Prostate gland (tissue), 2 donors: ENCODE results near the gene CES5A. TPM values are rescaled to one million over a fixed set of nuclear protein-coding genes. Genes with fewer than 3 reads are reported as not detected.

Source experiments
- DNase-seq: peaks from one replicate; pipeline ENCODE4 v3.0.0-alpha.2; 2019; ENCODE audit warnings: low spot score
- H3K27ac ChIP-seq, 2 donors: fragments of 200-600 bp; sonication (generic); 2 replicates each; pipeline ENCODE4 v1.5.1; 2017 to 2019
- H3K27me3 ChIP-seq: fragments of 200-600 bp; sonication (generic); replicated peaks from 2 replicates; pipeline ENCODE4 v1.5.1; 2019; ENCODE audit not compliant: insufficient read depth
- H3K36me3 ChIP-seq, 2 donors: fragments of 200-600 bp; sonication (generic); 1 replicate in 1 of 2; 2 replicates in 1 of 2; pipeline versions ENCODE4 v1.5.1 to v1.8.1; 2017 to 2019
- H3K4me1 ChIP-seq: fragments of 200-600 bp; sonication (generic); replicated peaks from 2 replicates; pipeline ENCODE4 v1.5.1; 2019
- H3K4me3 ChIP-seq, 2 donors: fragments of 200-600 bp; sonication (generic); 2 replicates each; pipeline ENCODE4 v1.5.1; 2017 to 2019
- H3K9me3 ChIP-seq: fragments of 200-600 bp; sonication (generic); 2 replicates; pipeline ENCODE4 v1.5.1; 2017
- POLR2A ChIP-seq: fragments of 450-650 bp; IDR thresholded peaks from one replicate; pipeline ENCODE4 v1.6.1; 2016; ENCODE audit warnings: antibody characterized with exemption, mild to moderate bottlenecking
- POLR2AphosphoS5 ChIP-seq: sonication (generic); formaldehyde crosslinking; IDR thresholded peaks from one replicate; pipeline ENCODE4 v1.6.1; 2017; ENCODE audit warnings: antibody characterized with exemption
- WGBS: methylation state at CpG from one replicate; pipeline ENCODE4 v1.1.5; 2018; 5-methylcytosine and 5-hydroxymethylcytosine counted together
- intact Hi-C: fragments of 100-400 bp; cut with DNase I; formaldehyde crosslinking; loops from one replicate; pipeline ENCODE4 v1.14.2; 2022
- total RNA-seq, 2 donors: library from RNA; depleted of rRNA; stranded (reverse); fragments of >200 nt; gene quantifications; one replicate each; pipeline ENCODE4 v1.1.0, GENCODE V29; 2016
- TF ChIP-seq, protein P1 (sequence below), 4 experiments: fragments of 200-600 bp in 2 of 4; fragments of 450-650 bp in 2 of 4; sonication (generic) in 2 of 4; IDR thresholded peaks; 1 replicate in 3 of 4; 2 replicates in 1 of 4; pipeline ENCODE4 v1.5.1; 2016 to 2019; ENCODE audit warnings: antibody characterized with exemption in 4 of 4, mild to moderate bottlenecking in 2 of 4, moderate library complexity in 2 of 4

CES5A gene, protein sequence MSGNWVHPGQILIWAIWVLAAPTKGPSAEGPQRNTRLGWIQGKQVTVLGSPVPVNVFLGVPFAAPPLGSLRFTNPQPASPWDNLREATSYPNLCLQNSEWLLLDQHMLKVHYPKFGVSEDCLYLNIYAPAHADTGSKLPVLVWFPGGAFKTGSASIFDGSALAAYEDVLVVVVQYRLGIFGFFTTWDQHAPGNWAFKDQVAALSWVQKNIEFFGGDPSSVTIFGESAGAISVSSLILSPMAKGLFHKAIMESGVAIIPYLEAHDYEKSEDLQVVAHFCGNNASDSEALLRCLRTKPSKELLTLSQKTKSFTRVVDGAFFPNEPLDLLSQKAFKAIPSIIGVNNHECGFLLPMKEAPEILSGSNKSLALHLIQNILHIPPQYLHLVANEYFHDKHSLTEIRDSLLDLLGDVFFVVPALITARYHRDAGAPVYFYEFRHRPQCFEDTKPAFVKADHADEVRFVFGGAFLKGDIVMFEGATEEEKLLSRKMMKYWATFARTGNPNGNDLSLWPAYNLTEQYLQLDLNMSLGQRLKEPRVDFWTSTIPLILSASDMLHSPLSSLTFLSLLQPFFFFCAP
- not detected for total RNA-seq

DNA sequence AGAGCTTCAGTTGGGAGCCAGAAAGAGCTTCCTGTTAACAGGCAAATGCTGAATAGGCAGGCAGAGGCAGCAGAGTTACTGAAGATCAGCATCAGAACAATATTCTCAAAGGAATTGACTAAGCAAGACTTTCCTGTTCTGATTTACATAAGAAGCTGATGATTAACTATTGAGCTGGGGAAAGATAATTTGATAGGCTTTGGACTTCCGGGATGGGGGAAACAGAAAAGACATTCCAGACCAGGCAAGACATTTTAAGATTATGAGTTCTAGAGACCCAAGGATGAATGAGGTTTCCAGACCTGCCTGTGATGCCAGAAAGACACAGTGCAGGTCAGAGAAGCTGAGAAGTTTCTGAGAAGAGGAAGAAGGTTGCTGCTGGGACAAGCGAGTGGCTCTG lies at the start of gene CES5A:
Gene CES5A (minus strand): TSS at position 101 of the 400 bp plus-strand sequence. CDS start 152 bp downstream, outside the sequence.
- Histone ChIP-seq H3K27ac (no peak within 1 kb of the TSS), H3K4me1 (no peaks in the 10 kb centered on the region), H3K9me3 (no peaks in the 10 kb centered on the region), H3K27me3 (no peaks in the 10 kb centered on the region), H3K4me3 (no peak within 1 kb of the TSS), H3K36me3 (no peaks in the 10 kb centered on the region)
- intact Hi-C loops: no loop called here
- WGBS: 58% methylated on average over 2 of the region's 2 CpGs
- DNase-seq: no peak
- TF ChIP-seq POLR2AphosphoS5 (no peak), POLR2A (no peak)
- TF ChIP-seq, protein P1, sequence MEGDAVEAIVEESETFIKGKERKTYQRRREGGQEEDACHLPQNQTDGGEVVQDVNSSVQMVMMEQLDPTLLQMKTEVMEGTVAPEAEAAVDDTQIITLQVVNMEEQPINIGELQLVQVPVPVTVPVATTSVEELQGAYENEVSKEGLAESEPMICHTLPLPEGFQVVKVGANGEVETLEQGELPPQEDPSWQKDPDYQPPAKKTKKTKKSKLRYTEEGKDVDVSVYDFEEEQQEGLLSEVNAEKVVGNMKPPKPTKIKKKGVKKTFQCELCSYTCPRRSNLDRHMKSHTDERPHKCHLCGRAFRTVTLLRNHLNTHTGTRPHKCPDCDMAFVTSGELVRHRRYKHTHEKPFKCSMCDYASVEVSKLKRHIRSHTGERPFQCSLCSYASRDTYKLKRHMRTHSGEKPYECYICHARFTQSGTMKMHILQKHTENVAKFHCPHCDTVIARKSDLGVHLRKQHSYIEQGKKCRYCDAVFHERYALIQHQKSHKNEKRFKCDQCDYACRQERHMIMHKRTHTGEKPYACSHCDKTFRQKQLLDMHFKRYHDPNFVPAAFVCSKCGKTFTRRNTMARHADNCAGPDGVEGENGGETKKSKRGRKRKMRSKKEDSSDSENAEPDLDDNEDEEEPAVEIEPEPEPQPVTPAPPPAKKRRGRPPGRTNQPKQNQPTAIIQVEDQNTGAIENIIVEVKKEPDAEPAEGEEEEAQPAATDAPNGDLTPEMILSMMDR (IDR thresholded peaks at IDR 0.05): no peak

DNA sequence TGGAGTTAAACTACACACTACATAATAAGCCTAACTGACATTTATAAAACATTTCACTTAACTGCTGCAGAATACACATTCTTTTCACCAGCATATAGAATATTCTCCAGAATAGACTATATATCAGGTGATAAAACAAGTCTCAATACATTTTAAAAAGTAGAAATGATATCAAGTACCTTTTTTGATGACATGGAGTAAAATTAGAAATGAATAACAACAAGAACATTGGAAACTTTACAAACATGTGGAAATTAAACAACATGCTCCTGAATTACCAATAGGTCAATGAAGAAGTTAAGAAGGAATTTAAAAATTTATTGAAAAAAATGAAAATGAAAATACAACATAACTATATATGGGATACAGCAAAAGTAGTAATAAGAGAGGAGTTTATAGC lies 47.5 kb upstream of the CES5A start:
- Histone ChIP-seq H3K27ac (no peak overlapping the region), H3K4me1 (no peaks in the 10 kb centered on the region)
- intact Hi-C loops: no loop called here

DNA sequence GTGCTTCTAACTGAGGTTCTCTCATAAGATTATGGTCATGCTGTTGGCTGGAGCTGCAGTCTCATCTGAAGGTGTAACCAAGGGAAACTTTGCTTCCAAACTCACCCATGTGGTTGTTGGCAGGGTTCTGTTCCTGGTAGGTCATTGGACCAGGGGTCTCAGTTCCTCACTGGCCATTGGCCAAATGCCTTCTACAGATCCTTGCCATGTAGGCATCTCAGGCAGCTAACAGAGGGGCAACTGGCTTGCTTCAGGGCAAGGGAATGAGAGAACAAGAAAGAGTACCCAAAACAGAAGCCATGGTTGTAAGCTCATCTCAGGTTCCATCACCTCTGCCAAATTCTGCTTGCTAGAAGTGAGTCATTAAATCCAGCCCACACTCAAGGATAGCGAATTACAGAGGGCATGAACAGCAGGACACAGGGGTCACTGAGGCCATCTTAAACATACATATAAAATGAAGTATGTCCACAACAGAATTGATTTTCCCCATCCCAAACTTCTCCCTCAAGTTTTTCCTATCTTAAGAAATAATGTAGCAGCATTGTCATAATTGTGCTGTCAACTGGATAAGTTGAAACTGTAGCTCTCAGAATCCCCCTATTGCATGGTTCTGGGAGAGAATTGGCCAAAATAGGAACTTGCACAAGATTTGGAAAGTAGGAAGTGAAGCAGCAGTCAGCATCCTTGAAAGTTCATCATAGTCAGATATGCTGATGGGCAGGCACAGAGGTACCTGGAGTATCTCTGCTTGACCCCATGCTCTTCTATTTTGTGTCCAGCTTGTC lies 42.4 kb upstream of the CES5A start:
- TF ChIP-seq POLR2AphosphoS5: no peak
- TF ChIP-seq, protein P1 (IDR thresholded peaks at IDR 0.05): no peak
- TF ChIP-seq POLR2A: no peak
- no peaks in the 10 kb centered on the region for H3K9me3 ChIP-seq
- 91% methylated on average over 1 of the region's 1 CpG for WGBS
- H3K27ac ChIP-seq: no peak overlapping the region
- H3K4me3 ChIP-seq: no peak overlapping the region
- no peak for DNase-seq
- no peaks in the 10 kb centered on the region for H3K36me3 ChIP-seq
- intact Hi-C loops: no loop called here
- no peaks in the 10 kb centered on the region for H3K27me3 ChIP-seq
- H3K4me1 ChIP-seq: no peaks in the 10 kb centered on the region

More for the DNA sequence above, 47.5 kb upstream of the CES5A start:
- Histone ChIP-seq H3K4me3 (no peak overlapping the region), H3K27me3 (peaks cover 2% of the 10 kb centered on the region), H3K36me3 (no peaks in the 10 kb centered on the region), H3K9me3 (no peaks in the 10 kb centered on the region)
- TF ChIP-seq POLR2A (no peak), POLR2AphosphoS5 (no peak)
- TF ChIP-seq, protein P1 (IDR thresholded peaks at IDR 0.05): no peak
- no peak for DNase-seq

DNA sequence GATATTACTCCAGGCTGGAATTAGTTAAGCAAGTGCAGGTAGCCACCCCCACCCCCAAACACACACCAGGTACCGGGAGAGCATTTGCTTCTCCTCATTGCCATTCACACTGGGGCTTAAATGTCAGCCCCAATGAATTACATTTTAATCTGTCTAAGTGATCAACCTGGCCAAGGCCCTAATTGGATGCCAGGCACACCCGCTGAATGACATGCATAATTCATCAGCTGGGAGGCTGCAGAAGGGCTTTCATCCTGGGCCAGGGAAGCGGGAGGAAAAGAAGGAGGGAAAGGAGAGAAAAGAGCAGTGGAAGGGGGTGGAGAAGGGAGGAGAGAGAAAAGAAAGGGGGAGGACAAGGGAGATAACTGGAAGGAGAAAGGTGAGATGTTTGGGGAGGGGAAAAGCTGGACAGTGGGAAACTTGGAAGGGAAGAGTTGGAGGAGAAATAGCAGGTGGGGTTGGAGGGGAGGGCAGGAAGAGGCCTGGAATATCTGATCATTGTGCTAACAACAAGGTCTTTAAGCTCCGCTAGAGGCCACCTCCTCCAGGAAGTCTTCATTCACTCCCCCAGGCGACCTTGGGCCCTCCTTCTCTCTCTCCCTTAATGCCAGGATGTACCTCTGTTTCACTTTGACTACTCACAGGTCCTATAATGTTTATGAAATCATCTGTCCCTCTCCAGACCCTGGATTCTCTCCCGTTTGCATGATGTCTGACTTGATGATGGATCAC lies 40.1 kb upstream of the CES5A start:
- WGBS: 68% methylated on average over 6 of the region's 6 CpGs
- H3K4me1 ChIP-seq: no peaks in the 10 kb centered on the region
- no peaks in the 10 kb centered on the region for H3K9me3 ChIP-seq
- TF ChIP-seq, protein P1 (IDR thresholded peaks at IDR 0.05): no peak
- no peak for TF ChIP-seq POLR2A
- no peak for TF ChIP-seq POLR2AphosphoS5
- no peak overlapping the region for H3K27ac ChIP-seq
- no peaks in the 10 kb centered on the region for H3K36me3 ChIP-seq
- H3K4me3 ChIP-seq: no peak overlapping the region
- no peaks in the 10 kb centered on the region for H3K27me3 ChIP-seq
- intact Hi-C loops: no loop called here
- no peak for DNase-seq
